ENCODE measurements around the gene TM9SF3. TPM values are rescaled to one million over a fixed set of nuclear protein-coding genes. Genes with fewer than 3 reads are reported as not detected.

Gene TM9SF3
- total RNA-seq, 1 experiment from 2014 or later = 125 TPM

GRCh38 chr10:96536129-96536528 lies 50.7 kb downstream of the TM9SF3 start:
- H3K9me3 ChIP-seq (ENCODE audit: low read depth, low read length, poor library complexity, severe bottlenecking) = peaks cover 5% of the 10 kb centered on the region
- H3K36me3 ChIP-seq (ENCODE audit: insufficient read depth, low read length, poor library complexity, severe bottlenecking) = peaks cover 18% of the 10 kb centered on the region
- CTCF ChIA-PET = interaction anchor here (0.6 kb wide), 1 partner anchor 1170 kb away, joined by 4 read pairs; no protein-coding TSS in a partner anchor
- H3K4me1 ChIP-seq (ENCODE audit: insufficient read depth, low read length, poor library complexity, severe bottlenecking) = peaks cover 5% of the 10 kb centered on the region
- BruUV-seq (replicated peaks) = no TSS peak
- H3K27ac ChIP-seq (ENCODE audit: low read depth, low read length, poor library complexity, severe bottlenecking) = no peak overlapping the region
- TF ChIP-seq EZH2 (IDR thresholded peaks at IDR 0.05; ENCODE audit: borderline replicate concordance, low read depth, low read length, poor library complexity, severe bottlenecking) (no peak), CTCF (conservative IDR thresholded peaks at IDR 0.05; ENCODE audit: low read depth, low read length) (no peak)
- POLR2A ChIA-PET (ENCODE audit: low non-redundant PET) = no interaction called here
- no peaks in the 10 kb centered on the region for H3K27me3 ChIP-seq (replicated peaks; ENCODE audit: insufficient read depth, low read depth, low read length, poor library complexity)
- no peak overlapping the region for H3K4me3 ChIP-seq (ENCODE audit: low read depth, low read length, poor library complexity, severe bottlenecking)
- intact Hi-C loops (cut with micrococcal nuclease; ENCODE audit: unreplicated experiment) = no loop called here
- DNase-seq (ENCODE audit: low spot score) = no peak

GRCh38 chr10:96532523-96532922 lies 54.3 kb downstream of the TM9SF3 start:
- DNase-seq (ENCODE audit: low spot score) = peak; percentile 33
- no peak overlapping the region for H3K27ac ChIP-seq (ENCODE audit: low read depth, low read length, poor library complexity, severe bottlenecking)
- peaks cover 5% of the 10 kb centered on the region for H3K4me1 ChIP-seq (ENCODE audit: insufficient read depth, low read length, poor library complexity, severe bottlenecking)
- H3K27me3 ChIP-seq (replicated peaks; ENCODE audit: insufficient read depth, low read depth, low read length, poor library complexity) = no peaks in the 10 kb centered on the region
- no peaks in the 10 kb centered on the region for H3K9me3 ChIP-seq (ENCODE audit: low read depth, low read length, poor library complexity, severe bottlenecking)
- ChIA-PET CTCF (no interaction called here), POLR2A (ENCODE audit: low non-redundant PET) (interaction anchor here (0.6 kb wide), 1 partner anchor 64 kb away, joined by 3 read pairs; no protein-coding TSS in a partner anchor)
- no TSS peak for BruUV-seq (replicated peaks)
- intact Hi-C loops (cut with micrococcal nuclease; ENCODE audit: unreplicated experiment) = no loop called here
- TF ChIP-seq CTCF (conservative IDR thresholded peaks at IDR 0.05; ENCODE audit: low read depth, low read length) = no peak
- no peak for TF ChIP-seq EZH2 (IDR thresholded peaks at IDR 0.05; ENCODE audit: borderline replicate concordance, low read depth, low read length, poor library complexity, severe bottlenecking)
- H3K36me3 ChIP-seq (ENCODE audit: insufficient read depth, low read length, poor library complexity, severe bottlenecking) = peaks cover 21% of the 10 kb centered on the region
- H3K4me3 ChIP-seq (ENCODE audit: low read depth, low read length, poor library complexity, severe bottlenecking) = no peak overlapping the region

GRCh38 chr10:96529634-96530279 lies 57.1 kb downstream of the TM9SF3 start:
- Histone ChIP-seq H3K36me3 (ENCODE audit: insufficient read depth, low read length, poor library complexity, severe bottlenecking) (peaks cover 33% of the 10 kb centered on the region), H3K27me3 (replicated peaks; ENCODE audit: insufficient read depth, low read depth, low read length, poor library complexity) (no peaks in the 10 kb centered on the region), H3K4me1 (ENCODE audit: insufficient read depth, low read length, poor library complexity, severe bottlenecking) (peaks cover 13% of the 10 kb centered on the region), H3K9me3 (ENCODE audit: low read depth, low read length, poor library complexity, severe bottlenecking) (no peaks in the 10 kb centered on the region), H3K4me3 (ENCODE audit: low read depth, low read length, poor library complexity, severe bottlenecking) (no peak overlapping the region), H3K27ac (ENCODE audit: low read depth, low read length, poor library complexity, severe bottlenecking) (no peak overlapping the region)
- intact Hi-C loops (cut with micrococcal nuclease; ENCODE audit: unreplicated experiment) = no loop called here
- TF ChIP-seq CTCF (conservative IDR thresholded peaks at IDR 0.05; ENCODE audit: low read depth, low read length) = no peak
- no peak for TF ChIP-seq EZH2 (IDR thresholded peaks at IDR 0.05; ENCODE audit: borderline replicate concordance, low read depth, low read length, poor library complexity, severe bottlenecking)
- no peak for DNase-seq (ENCODE audit: low spot score)
- ChIA-PET POLR2A (ENCODE audit: low non-redundant PET) (no interaction called here), CTCF (no interaction called here)
- BruUV-seq (replicated peaks) = no TSS peak

Measured in A673 (cell line).